Measurements from ENCODE around the gene LMAN1L.
A peak's percentile ranks its signal among the peaks of the same experiment; 100 is the strongest.

LMAN1L gene

GRCh38 chr15:74812533-74812932 lies at the start of gene LMAN1L:
LMAN1L (plus strand) TSS chr15:74812835; CDS start chr15:74812855, 20 bp downstream.
- no peak for DNase-seq

DNA sequence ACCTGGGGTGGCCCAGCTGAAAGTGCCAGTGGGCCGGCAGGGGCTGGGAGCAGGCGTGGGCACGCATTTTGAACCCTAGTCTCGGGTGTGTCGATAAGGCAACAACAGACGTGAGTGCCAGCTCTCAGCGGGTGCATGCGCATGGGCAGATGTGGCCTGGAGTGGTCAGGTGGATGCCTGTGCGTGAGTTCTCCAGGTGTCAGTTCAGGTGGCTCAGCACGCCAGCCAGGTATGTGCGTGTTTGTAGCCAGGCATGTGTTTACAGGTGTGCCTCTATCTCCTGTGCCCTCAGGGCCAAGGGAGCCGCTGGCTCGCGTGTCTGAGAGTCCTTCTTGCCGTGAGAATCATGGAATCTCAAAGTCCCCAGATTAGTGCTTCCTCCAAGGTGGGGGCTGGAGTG lies 49.2 kb upstream of the LMAN1L start:
- DNase-seq = no peak

DNA sequence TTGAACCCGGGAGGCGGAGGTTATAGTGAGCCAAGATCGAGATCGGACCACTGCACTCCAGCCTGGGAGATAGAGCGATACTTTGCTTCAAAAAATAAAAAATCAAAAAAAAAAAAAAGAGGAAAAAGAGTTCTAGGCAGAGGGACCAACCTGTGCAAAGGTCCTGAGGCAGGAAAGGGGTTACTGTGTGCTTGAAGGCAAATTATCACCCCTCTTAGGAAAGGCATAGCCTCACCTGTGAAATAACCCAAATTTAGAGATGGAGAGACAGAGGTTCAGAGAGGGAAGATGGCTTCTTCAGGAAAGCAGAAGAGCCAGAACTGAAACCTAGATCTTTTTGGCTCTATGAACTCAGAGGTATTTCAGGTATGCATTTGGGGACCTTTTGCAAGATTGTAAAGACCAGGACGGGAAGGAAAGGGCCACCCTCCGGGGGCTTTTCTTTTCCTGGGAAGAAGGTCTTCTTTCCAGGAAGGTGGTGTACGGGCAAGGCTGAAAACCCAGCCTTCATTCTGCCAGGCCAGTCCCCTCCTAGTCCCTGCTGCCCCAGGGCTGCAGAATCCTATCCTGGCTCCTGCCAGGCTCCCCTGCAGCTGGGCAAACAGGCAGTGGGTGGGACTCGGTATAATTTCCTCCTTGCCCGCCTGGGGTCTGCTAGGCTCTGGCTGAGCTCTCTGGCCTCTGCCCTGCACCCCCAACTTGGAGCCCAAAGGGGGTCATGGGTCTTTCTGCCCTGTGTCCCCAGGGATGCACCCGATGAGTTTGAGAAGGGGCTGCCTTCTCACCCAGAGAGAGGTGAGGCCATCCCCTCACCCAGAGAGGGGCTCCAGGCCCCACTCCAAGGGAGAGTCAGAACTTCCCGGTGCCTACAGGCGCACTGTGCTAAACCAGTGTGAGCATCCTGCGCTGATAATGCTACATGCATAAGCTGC lies 45.2 kb upstream of the LMAN1L start:
- no peak for DNase-seq

GRCh38 chr15:74768099-74768770 lies 44.4 kb upstream of the LMAN1L start:
- no peak for DNase-seq

- peak; percentile 64 for DNase-seq
Measured at GRCh38 chr15:74768771-74769342, 43.8 kb upstream of the LMAN1L start.

GRCh38 chr15:74769463-74770025 lies 43.1 kb upstream of the LMAN1L start:
- DNase-seq = no peak

- DNase-seq = no peak
Measured at GRCh38 chr15:74770211-74770903, 42.3 kb upstream of the LMAN1L start.

- DNase-seq = no peak
Measured at GRCh38 chr15:74773329-74773728, 39.3 kb upstream of the LMAN1L start.

DNA sequence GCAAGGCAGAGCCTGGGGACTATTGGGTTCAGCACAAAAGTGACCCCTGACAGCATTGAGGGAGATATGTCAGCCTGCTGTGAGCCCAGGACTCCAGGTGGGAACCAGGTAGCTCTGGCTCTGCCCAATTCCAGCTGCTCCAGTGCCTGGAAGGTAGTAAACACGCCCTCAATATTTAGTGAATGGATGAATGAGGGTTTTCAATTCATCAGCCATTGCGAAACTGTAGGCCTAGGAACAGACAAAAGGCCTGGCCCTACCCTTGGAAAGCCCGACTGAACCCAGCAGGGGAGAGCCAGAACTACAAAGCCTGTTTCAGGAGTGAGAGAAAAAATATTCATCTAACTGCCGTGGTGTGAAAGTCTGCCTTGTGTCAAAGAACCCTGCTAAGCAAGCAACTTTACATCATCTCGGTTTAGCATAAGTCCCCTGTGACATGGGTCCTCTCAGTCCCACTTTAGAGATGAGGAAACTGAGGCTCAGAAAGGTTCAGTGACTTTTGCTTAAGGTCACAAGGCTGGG lies 38.8 kb upstream of the LMAN1L start:
- no peak for DNase-seq

GRCh38 chr15:74775132-74775562 lies 37.5 kb upstream of the LMAN1L start:
- no peak for DNase-seq

- no peak for DNase-seq
Measured at GRCh38 chr15:74775894-74776293, 36.7 kb upstream of the LMAN1L start.

- peak; percentile 47 for DNase-seq
Measured at GRCh38 chr15:74776821-74777768, 35.5 kb upstream of the LMAN1L start.

- DNase-seq = no peak
Measured at GRCh38 chr15:74777769-74778598, 34.7 kb upstream of the LMAN1L start.

DNA sequence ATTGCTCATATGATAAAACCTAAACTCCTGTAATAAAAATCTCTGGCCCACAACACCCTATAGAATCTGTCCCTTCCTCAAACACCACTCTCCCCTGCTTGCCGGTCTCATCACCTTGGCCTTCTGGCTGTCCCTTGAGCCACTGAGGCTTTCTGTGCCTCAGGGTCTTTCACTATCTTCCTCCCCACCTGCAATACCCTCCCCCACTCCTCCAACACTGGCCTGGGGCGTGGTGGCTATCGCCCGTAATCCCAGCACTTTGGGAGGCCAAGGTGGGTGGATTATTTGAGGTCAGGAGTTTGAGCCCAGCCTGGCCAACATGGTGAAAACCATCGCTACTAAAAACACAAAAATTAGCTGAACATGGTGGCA lies 34.0 kb upstream of the LMAN1L start:
- no peak for DNase-seq

DNA sequence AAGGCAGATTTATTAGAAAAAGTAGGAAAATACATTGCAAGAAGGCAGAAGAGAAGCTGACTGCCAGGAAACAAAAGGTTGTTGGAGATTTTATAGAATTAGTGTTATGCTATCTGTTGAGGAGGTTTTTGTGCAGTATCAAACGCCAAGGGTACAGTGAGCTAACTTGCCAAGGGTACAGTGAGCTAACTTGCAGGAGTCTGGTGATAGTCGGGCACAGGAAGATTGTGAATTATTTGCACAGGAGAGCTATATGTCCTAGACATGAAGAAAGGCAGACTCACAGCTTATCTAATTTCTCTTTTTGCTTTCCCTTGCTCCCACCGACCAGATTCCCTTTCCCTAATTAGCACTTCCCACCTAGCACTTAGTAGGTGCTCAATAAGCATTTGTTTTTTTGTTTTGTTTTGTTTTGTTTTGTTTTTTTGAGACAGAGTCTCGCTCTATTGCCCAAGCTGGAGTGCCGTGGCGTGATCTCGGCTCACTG lies 33.4 kb upstream of the LMAN1L start:
- no peak for DNase-seq

- no peak for DNase-seq
Measured at GRCh38 chr15:74780523-74781430, 31.9 kb upstream of the LMAN1L start.

DNA sequence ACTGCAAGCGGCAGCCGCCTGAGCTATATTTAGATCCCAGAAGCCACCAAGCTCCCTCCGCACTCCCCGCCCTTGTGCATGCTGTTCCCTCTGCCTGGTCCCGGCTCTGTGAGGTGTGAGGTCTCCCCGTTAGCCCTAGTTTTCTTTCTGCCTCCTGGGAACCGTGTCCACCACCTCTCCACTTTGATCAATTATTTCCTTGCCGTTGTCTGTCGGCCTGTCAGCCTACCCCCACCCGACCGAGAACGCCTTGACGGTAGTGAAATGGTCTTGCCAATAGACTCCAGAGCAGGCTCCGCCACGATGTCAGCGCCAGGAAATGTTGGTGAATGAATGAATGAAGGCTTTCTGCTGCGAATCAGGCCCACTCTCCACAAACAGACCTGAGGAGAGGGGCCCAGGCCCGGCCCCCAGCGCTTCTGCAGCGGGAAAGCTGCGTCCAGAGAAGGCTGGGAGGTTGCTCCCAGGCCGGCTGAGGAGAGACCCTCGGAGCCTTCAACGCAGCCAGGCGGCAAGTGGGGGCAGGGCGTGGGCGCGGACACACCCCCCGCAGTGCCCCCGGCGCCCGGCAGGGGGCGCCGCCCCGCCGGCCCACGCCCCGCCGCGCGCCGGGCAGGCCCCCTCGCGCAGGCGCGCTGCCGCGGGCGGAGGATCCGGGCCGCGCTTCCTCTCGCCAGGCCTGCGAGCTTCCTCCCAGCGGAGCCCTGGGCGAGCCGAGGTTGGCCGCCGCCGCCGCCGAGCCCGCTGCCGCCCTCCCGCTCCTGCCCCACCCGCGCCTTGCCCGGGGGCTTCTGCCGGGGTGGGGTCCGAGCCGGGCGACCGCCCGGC lies 31.0 kb upstream of the LMAN1L start, which contains the start of gene CSK:
TSS of gene CSK (plus strand) at position 650 of the 828 bp plus-strand sequence. CDS start 16,218 bp downstream, outside the sequence.
- peak; percentile 76 for DNase-seq
